ENCODE data around the gene HAUS6. TPM values are rescaled to one million over a fixed set of nuclear protein-coding genes. Genes with fewer than 3 reads are reported as not detected.

HAUS6 gene
- total RNA-seq, 1 donor from 2014 or later, result 15.3 TPM

DNA sequence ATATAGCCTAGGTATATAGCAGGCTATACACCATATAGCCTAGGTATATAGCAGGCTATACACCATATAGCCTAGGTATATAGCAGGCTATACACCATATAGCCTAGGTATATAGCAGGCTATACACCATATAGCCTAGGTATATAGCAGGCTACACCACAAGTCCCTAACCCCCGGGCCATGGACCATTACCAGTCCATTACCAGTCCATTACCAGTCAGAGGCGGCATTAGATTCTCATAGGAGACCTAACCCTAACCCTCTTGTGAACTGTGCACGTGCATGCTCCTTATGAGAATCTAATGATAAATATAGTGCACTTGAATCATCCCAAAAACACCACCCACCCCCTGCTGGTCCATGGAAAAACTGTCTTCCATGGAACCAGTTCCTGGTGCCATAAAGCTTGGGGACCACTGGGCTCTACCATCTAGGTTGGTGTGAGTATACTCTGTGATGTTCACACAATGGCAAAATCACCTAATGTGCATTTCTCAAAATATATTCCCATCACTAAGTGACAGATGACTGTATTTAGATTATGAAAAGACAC is 19.9 kb upstream of the HAUS6 start:
- H3K27me3 Mint-ChIP-seq, result no peaks in the 10 kb centered on the region
- H3K9me3 Mint-ChIP-seq, result no peaks in the 10 kb centered on the region
- H3K4me3 Mint-ChIP-seq, result no peak overlapping the region
- intact Hi-C loops (cut with micrococcal nuclease), result no loop called here
- peaks cover 9% of the 10 kb centered on the region for H3K4me1 Mint-ChIP-seq
- ChIA-PET CTCF (interaction anchor here (1.4 kb wide), 1 partner anchor 343 kb away, joined by 3 read pairs; no protein-coding TSS in a partner anchor), POLR2A (no interaction called here)
- peaks cover 52% of the 10 kb centered on the region for H3K36me3 Mint-ChIP-seq (ENCODE audit: low read depth)
- DNase-seq (no peak), ATAC-seq (ENCODE audit: low read depth) (no peak)
- no peak overlapping the region for H3K27ac Mint-ChIP-seq
- TF ChIP-seq, protein P1, sequence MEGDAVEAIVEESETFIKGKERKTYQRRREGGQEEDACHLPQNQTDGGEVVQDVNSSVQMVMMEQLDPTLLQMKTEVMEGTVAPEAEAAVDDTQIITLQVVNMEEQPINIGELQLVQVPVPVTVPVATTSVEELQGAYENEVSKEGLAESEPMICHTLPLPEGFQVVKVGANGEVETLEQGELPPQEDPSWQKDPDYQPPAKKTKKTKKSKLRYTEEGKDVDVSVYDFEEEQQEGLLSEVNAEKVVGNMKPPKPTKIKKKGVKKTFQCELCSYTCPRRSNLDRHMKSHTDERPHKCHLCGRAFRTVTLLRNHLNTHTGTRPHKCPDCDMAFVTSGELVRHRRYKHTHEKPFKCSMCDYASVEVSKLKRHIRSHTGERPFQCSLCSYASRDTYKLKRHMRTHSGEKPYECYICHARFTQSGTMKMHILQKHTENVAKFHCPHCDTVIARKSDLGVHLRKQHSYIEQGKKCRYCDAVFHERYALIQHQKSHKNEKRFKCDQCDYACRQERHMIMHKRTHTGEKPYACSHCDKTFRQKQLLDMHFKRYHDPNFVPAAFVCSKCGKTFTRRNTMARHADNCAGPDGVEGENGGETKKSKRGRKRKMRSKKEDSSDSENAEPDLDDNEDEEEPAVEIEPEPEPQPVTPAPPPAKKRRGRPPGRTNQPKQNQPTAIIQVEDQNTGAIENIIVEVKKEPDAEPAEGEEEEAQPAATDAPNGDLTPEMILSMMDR (IDR thresholded peaks at IDR 0.05), result no peak

DNA sequence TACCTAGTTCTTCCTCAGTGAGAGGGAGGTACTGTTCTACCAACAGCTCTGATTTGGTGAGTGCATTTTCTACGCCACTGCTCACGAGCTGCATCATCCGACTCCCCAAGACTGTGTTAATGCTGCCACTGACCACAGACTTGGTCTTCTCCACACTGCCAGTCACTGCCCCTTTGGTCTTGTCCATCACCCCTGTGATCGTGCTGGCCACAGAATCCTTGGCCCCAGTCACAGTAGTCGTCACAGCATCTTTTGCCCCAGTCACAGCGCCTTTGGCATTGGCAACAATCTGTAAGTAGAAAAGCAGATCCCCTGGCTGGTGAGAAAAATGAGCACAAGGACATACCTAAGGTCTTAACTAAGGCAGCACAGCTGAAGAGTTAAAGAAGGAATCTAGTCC is 18.2 kb upstream of the HAUS6 start:
- Mint-ChIP-seq H3K36me3 (ENCODE audit: low read depth) (peaks cover 69% of the 10 kb centered on the region), H3K27ac (no peak overlapping the region), H3K4me3 (no peak overlapping the region), H3K9me3 (no peaks in the 10 kb centered on the region), H3K27me3 (no peaks in the 10 kb centered on the region), H3K4me1 (peaks cover 6% of the 10 kb centered on the region)
- TF ChIP-seq, protein P1 (IDR thresholded peaks at IDR 0.05), result no peak
- CTCF ChIA-PET, result no interaction called here
- no peak for ATAC-seq (ENCODE audit: low read depth)
- DNase-seq, result no peak
- intact Hi-C loops (cut with micrococcal nuclease), result no loop called here
- POLR2A ChIA-PET, result no interaction called here

DNA sequence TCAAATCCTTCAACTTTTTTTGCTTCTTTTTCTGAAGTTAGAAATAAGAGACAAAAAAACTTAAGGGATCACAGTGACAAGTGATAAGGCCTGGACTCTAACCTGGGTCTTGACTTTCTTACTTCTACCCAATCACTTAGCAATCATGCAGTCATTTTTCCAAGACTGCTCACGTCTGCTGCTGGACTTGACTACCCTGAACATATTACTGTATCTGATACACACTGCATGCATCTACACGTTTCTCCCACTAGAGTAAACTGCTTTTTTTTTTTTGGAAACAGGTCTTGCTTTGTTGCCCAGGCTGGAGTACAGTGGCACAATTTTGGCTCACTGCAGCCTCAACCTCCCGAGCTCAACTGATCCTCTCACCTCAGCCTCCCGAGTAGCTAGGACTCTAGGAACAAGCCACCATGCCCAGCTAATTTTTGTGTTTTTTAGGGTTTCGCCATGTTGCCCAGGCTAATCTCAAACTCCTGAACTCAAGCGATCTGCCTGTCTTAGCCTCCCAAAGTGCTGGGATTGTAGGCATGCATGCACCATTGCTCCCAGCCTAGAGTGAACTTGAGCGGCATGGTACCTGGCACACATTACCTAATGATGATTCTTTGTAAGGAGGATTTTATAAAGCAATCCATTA is 17.2 kb upstream of the HAUS6 start:
- ChIA-PET POLR2A (no interaction called here), CTCF (no interaction called here)
- no peak overlapping the region for H3K27ac Mint-ChIP-seq
- peaks cover 74% of the 10 kb centered on the region for H3K36me3 Mint-ChIP-seq (ENCODE audit: low read depth)
- H3K4me1 Mint-ChIP-seq, result peaks cover 6% of the 10 kb centered on the region
- DNase-seq (no peak), ATAC-seq (ENCODE audit: low read depth) (no peak)
- H3K4me3 Mint-ChIP-seq, result no peak overlapping the region
- no peaks in the 10 kb centered on the region for H3K9me3 Mint-ChIP-seq
- H3K27me3 Mint-ChIP-seq, result no peaks in the 10 kb centered on the region
- intact Hi-C loops (cut with micrococcal nuclease), result no loop called here
- TF ChIP-seq, protein P1 (IDR thresholded peaks at IDR 0.05), result no peak

DNA sequence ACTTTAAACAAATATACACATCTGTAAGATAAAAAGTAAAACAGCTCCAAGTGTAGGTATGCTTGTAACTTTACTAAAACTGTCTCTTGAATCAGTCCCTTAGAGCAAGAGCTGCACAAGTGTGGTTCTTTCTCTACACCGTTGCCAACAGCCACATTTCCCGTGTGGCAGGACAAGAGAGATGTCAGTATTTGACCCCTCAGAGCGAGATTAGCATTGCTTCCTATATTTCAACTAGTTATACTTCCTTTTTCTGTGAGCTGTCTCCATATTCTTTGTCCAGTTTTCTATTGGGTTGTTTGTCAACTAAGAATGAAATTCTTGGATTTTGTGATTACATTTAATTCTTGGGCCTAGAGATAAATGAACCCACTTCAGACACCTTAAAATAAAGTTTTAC is 16.5 kb upstream of the HAUS6 start:
- ChIA-PET CTCF (no interaction called here), POLR2A (no interaction called here)
- Mint-ChIP-seq H3K27me3 (no peaks in the 10 kb centered on the region), H3K36me3 (ENCODE audit: low read depth) (peaks cover 72% of the 10 kb centered on the region), H3K4me3 (no peak overlapping the region), H3K27ac (no peak overlapping the region), H3K4me1 (no peaks in the 10 kb centered on the region), H3K9me3 (no peaks in the 10 kb centered on the region)
- no peak for ATAC-seq (ENCODE audit: low read depth)
- TF ChIP-seq, protein P1 (IDR thresholded peaks at IDR 0.05), result no peak
- intact Hi-C loops (cut with micrococcal nuclease), result no loop called here
- no peak for DNase-seq

DNA sequence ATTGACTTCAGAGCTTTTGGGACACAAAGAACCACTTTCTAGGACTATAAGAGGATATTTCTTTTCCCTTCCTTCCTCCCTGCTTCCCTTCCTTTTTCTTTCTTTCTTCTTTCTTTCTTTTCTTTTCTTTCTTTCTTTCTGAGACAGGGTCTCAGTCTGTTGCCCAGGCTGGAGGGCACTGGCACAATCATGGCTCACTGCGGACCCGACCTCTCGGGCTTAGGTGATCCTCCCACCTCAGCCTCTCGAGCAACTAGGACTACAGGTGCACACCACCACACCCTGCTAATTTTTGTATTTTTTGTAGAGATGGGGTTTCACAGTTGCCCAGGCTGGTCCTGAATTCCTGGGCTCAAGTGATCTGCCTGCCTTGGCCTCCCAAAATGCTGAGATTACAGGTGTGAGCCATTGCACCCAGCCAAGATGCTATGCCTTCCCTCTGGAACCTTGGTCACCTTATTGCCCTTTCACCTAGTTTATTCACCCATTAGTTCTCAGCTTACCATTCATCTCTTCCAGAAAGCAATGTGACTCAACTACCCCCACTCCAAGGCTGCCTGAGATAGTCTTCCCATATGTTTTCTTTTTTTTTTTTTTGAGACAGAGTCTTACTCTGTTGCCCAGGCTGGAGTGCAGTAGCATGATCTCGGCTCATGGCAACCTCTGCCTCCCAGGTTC is 14.5 kb upstream of the HAUS6 start:
- H3K27me3 Mint-ChIP-seq, result no peaks in the 10 kb centered on the region
- H3K4me3 Mint-ChIP-seq, result no peak overlapping the region
- ATAC-seq (ENCODE audit: low read depth) (no peak), DNase-seq (no peak)
- intact Hi-C loops (cut with micrococcal nuclease), result no loop called here
- H3K27ac Mint-ChIP-seq, result no peak overlapping the region
- no peaks in the 10 kb centered on the region for H3K4me1 Mint-ChIP-seq
- ChIA-PET CTCF (no interaction called here), POLR2A (no interaction called here)
- TF ChIP-seq, protein P1 (IDR thresholded peaks at IDR 0.05), result no peak
- peaks cover 65% of the 10 kb centered on the region for H3K36me3 Mint-ChIP-seq (ENCODE audit: low read depth)
- H3K9me3 Mint-ChIP-seq, result no peaks in the 10 kb centered on the region
